Tibial artery (tissue), 4 donors: ENCODE results near the gene UBA3.
A peak's percentile ranks its signal among the peaks of the same experiment; 100 is the strongest.

Experiments used
- DNase-seq, 2 donors: peaks; one replicate each; pipeline ENCODE4 v3.0.0-alpha.2; 2019
- H3K27ac ChIP-seq, 2 donors: fragments of 200-600 bp; sonication (generic) in 1 of 2; 1 replicate in 1 of 2; 2 replicates in 1 of 2; pipeline ENCODE4 v1.5.1; 2018 to 2019; ENCODE audit warnings: mild to moderate bottlenecking in 1 of 2
- H3K27me3 ChIP-seq, 2 donors: fragments of 200-600 bp; sonication (generic) in 1 of 2; one replicate each; pipeline versions ENCODE4 v1.5.1 to v1.6.0; 2016 to 2019
- H3K36me3 ChIP-seq, 3 donors: fragments of 200-600 bp; sonication (generic) in 2 of 3; one replicate each; pipeline ENCODE4 v1.5.1; 2016 to 2019; ENCODE audit warnings: mild to moderate bottlenecking in 2 of 3
- H3K4me1 ChIP-seq, 4 donors: fragments of 200-600 bp; sonication (generic) in 2 of 4; 1 replicate in 3 of 4; 2 replicates in 1 of 4; pipeline ENCODE4 v1.5.1; 2016 to 2019
- H3K4me3 ChIP-seq, 2 donors: fragments of 200-600 bp; sonication (generic) in 1 of 2; 1 replicate in 1 of 2; 2 replicates in 1 of 2; pipeline ENCODE4 v1.5.1; 2018 to 2019; ENCODE audit warnings: mild to moderate bottlenecking in 2 of 2
- H3K9me3 ChIP-seq, 3 donors: fragments of 200-600 bp; sonication (generic) in 1 of 3; one replicate each; pipeline ENCODE4 v1.5.1; 2016 to 2019
- intact Hi-C: fragments of 100-400 bp; cut with DNase I; formaldehyde crosslinking; loops from one replicate; pipeline ENCODE4 v1.15.0; 2023; ENCODE audit warnings: low total_unique reads
- TF ChIP-seq, protein P1 (sequence below), 2 experiments: fragments of 200-600 bp in 1 of 2; fragments of 450-650 bp in 1 of 2; IDR thresholded peaks; one replicate each; pipeline ENCODE4 v1.5.1; 2017 to 2019; ENCODE audit warnings: antibody characterized with exemption in 2 of 2, mild to moderate bottlenecking in 1 of 2, moderate library complexity in 1 of 2

Gene UBA3

DNA sequence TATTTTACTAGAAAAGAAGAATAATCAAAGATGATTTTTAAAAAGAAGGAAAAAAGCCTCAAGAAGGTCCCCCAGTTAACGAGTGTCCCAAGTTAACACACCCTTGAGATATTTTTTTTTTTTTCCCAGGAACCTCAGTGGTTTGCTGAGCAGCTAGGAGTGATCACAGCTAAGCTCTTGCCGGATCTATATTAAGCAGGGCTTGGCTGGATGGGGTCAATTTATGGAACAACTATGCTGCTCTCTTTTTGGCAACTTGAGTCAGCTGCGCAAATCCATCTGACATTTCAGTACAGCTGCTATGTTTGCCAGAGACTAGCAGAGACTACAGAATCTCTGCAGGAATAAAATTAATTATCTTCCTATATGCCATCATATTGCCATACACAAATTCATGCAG is 42.2 kb upstream of the UBA3 start, which contains the start of gene LMOD3:
Gene LMOD3, minus strand, starts transcription at position 193 of the 400 bp plus-strand sequence. CDS start 209 bp downstream, outside the sequence.
- TF ChIP-seq, protein P1, sequence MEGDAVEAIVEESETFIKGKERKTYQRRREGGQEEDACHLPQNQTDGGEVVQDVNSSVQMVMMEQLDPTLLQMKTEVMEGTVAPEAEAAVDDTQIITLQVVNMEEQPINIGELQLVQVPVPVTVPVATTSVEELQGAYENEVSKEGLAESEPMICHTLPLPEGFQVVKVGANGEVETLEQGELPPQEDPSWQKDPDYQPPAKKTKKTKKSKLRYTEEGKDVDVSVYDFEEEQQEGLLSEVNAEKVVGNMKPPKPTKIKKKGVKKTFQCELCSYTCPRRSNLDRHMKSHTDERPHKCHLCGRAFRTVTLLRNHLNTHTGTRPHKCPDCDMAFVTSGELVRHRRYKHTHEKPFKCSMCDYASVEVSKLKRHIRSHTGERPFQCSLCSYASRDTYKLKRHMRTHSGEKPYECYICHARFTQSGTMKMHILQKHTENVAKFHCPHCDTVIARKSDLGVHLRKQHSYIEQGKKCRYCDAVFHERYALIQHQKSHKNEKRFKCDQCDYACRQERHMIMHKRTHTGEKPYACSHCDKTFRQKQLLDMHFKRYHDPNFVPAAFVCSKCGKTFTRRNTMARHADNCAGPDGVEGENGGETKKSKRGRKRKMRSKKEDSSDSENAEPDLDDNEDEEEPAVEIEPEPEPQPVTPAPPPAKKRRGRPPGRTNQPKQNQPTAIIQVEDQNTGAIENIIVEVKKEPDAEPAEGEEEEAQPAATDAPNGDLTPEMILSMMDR (IDR thresholded peaks at IDR 0.05), result no peak
- Histone ChIP-seq H3K27me3 (peaks cover 0 to 4% of the 10 kb centered on the region in 2 donors), H3K4me3 (no peak within 1 kb of the TSS), H3K4me1 (peaks cover 0 to 12% (median 0%) of the 10 kb centered on the region in 4 donors), H3K27ac (no peak within 1 kb of the TSS), H3K9me3 (no peaks in the 10 kb centered on the region), H3K36me3 (no peaks in the 10 kb centered on the region)
- DNase-seq, result no peak
- intact Hi-C loops, result no loop called here

DNA sequence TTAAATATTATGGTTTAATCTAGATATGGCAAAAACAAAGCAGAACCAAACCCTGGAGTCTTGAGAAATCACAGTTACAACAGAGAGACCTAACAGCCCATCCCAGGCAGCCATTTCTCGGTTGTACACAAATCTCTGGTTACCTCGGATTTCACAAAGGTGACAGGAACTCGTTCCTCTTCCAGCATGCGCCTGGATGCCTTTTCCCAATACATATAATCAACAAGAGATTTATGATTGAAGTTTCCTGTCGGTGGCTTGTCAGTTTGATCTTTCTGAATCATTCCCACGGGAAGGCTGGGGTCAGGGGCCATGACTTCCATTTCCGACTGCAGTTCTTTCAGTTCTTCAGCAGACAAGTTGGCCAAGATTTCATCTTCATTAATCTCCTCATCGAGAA is 41.8 kb upstream of the UBA3 start:
- Histone ChIP-seq H3K4me1 (peaks cover 0 to 12% (median 0%) of the 10 kb centered on the region in 4 donors), H3K27ac (no peak overlapping the region), H3K9me3 (no peaks in the 10 kb centered on the region), H3K36me3 (no peaks in the 10 kb centered on the region), H3K27me3 (peaks cover 0 to 4% of the 10 kb centered on the region in 2 donors), H3K4me3 (no peak overlapping the region)
- intact Hi-C loops, result no loop called here
- TF ChIP-seq, protein P1 (IDR thresholded peaks at IDR 0.05), result no peak
- no peak for DNase-seq

DNA sequence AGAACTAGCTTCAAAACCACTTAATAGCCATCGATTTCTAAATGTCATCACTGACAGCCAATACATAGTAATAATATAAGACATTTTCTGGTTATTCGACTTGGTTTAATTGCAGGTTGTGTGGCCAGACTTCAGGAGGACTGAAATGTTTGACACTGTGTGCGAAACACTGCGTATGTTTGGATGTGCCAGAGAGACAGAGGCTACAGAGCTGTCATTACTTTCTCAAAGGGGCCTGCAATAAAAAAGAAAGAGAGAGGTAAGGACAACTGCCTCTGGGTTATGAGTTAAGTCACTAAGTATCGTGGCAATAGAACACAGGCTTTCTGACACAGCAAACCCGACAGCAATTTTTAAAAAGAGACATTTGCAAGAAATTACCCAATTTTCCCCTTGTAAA is 41.3 kb upstream of the UBA3 start:
- TF ChIP-seq, protein P1 (IDR thresholded peaks at IDR 0.05), result no peak
- no peak for DNase-seq
- Histone ChIP-seq H3K27ac (no peak overlapping the region), H3K9me3 (no peaks in the 10 kb centered on the region), H3K36me3 (no peaks in the 10 kb centered on the region), H3K27me3 (peaks cover 0 to under 1% of the 10 kb centered on the region in 2 donors), H3K4me1 (peaks cover 0 to 12% (median 0%) of the 10 kb centered on the region in 4 donors), H3K4me3 (no peak overlapping the region)
- intact Hi-C loops, result no loop called here

DNA sequence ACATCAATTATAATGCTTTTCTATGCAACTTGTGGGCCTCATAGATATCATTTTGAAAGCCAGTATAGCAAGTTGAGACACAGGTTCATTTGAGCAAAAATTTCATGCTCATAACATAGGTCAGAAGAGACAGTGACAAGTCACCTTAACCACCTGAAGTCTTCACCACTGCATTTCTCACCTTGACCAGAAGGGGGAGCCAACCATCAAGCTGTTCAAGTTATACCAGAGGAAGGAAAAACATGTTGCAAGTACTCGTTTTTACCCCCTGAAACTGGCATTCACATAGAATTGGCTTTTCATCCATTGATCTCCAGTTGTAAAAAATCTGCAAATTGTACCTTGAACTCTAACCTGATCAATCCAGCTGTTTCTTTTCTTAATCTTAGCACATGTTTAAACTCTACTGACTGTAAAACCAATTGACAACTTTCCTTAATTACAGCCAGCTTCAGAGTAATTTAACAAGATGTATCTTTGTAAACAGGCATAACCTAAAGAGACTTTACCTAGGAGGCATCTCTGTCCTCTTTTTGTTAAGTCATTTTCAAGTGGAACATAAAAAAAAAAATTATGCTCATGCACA is 40.8 kb upstream of the UBA3 start:
- H3K27ac ChIP-seq, result no peak overlapping the region
- TF ChIP-seq, protein P1 (IDR thresholded peaks at IDR 0.05), result peak; percentile 80 to 91
- no peaks in the 10 kb centered on the region for H3K36me3 ChIP-seq
- DNase-seq, result peak; percentile 71 to 78
- H3K4me1 ChIP-seq, result peaks cover 0 to 12% (median 0%) of the 10 kb centered on the region in 4 donors
- H3K9me3 ChIP-seq, result no peaks in the 10 kb centered on the region
- intact Hi-C loops, result no loop called here
- no peaks in the 10 kb centered on the region for H3K27me3 ChIP-seq
- no peak overlapping the region for H3K4me3 ChIP-seq

DNA sequence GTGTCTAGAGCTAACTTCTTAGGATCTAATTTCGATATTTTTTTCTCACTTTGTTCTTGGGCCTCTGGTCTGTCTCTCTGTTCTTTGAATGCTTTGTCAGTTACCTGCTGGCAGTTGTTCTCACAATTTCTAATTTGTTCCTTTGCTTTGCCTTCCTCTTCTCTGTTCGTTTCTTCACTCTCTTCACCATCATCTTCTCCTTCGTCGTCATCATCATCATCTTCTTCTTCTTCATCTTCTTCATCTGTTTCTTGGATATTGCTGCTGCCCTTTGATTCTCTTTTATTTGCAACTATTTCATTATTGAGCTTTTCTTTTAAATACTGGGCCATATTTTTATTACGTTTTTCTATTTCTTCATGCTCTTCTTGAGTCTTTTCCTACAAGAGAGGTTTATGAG is 39.5 kb upstream of the UBA3 start:
- Histone ChIP-seq H3K4me1 (peaks cover 0 to 12% (median 0%) of the 10 kb centered on the region in 4 donors), H3K9me3 (no peaks in the 10 kb centered on the region), H3K27me3 (no peaks in the 10 kb centered on the region), H3K4me3 (no peak overlapping the region), H3K36me3 (no peaks in the 10 kb centered on the region), H3K27ac (no peak overlapping the region)
- TF ChIP-seq, protein P1 (IDR thresholded peaks at IDR 0.05), result no peak
- no peak for DNase-seq
- intact Hi-C loops, result no loop called here
